Esophagus squamous epithelium (tissue), 4 donors: Measurements from ENCODE around the gene PTPRT.

Experiments used
- POLR2A ChIP-seq, 4 donors: fragments of 450-650 bp; IDR thresholded peaks; one replicate each; pipeline ENCODE4 v1.6.1; 2017; ENCODE audit warnings: antibody characterized with exemption in 4 of 4, mild to moderate bottlenecking in 4 of 4, moderate library complexity in 3 of 4
- TF ChIP-seq, protein P1 (sequence below), 6 experiments: fragments of 450-650 bp in 4 of 6; fragments of 200-600 bp in 2 of 6; sonication (generic) in 2 of 6; IDR thresholded peaks; one replicate each; pipeline ENCODE4 v1.5.1; 2016 to 2019; ENCODE audit warnings: antibody characterized with exemption in 6 of 6, mild to moderate bottlenecking in 4 of 6, moderate library complexity in 4 of 6

DNA sequence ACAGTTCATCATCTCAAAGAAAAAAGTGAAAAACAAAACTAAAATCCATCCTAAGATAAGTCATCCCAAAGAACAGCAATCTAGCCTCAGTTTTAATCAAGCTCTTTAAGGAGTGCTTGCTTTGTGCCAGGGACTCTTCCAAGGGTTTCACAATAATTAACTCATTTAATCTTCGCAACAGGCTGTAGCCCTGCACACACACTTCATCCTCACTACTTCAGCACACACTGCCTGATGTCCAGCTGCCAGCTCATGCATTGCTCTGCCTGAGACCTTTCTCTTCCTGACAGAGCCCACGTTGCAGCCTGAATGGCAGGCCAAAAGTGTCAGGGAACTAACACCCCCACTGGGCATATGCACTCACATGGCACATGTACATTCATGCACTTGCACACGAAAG, 21.2 kb upstream of the PTPRT start:
- TF ChIP-seq, protein P1, sequence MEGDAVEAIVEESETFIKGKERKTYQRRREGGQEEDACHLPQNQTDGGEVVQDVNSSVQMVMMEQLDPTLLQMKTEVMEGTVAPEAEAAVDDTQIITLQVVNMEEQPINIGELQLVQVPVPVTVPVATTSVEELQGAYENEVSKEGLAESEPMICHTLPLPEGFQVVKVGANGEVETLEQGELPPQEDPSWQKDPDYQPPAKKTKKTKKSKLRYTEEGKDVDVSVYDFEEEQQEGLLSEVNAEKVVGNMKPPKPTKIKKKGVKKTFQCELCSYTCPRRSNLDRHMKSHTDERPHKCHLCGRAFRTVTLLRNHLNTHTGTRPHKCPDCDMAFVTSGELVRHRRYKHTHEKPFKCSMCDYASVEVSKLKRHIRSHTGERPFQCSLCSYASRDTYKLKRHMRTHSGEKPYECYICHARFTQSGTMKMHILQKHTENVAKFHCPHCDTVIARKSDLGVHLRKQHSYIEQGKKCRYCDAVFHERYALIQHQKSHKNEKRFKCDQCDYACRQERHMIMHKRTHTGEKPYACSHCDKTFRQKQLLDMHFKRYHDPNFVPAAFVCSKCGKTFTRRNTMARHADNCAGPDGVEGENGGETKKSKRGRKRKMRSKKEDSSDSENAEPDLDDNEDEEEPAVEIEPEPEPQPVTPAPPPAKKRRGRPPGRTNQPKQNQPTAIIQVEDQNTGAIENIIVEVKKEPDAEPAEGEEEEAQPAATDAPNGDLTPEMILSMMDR (IDR thresholded peaks at IDR 0.05), result no peak
- TF ChIP-seq POLR2A (IDR thresholded peaks at IDR 0.05), result no peak
